HFF-Myc (cell line): Measurements from ENCODE around the gene RNLS.

Experiments used
- DNase-seq: peaks from one replicate; pipeline ENCODE4 v3.0.0-alpha.2; 2011; ENCODE audit warnings: low read depth; ENCODE audit errors: extremely low read depth
- H3K4me3 ChIP-seq: replicated peaks from 2 replicates; pipeline ENCODE4 v1.5.1; 2011; ENCODE audit warnings: low read depth, mild to moderate bottlenecking, control low read depth, low read length
- CTCF ChIP-seq: IDR thresholded peaks from 2 replicates; pipeline ENCODE4 v1.5.1; 2012; ENCODE audit warnings: mild to moderate bottlenecking, low read depth, low read length, control low read depth; ENCODE audit errors: missing control alignments

Gene RNLS

DNA sequence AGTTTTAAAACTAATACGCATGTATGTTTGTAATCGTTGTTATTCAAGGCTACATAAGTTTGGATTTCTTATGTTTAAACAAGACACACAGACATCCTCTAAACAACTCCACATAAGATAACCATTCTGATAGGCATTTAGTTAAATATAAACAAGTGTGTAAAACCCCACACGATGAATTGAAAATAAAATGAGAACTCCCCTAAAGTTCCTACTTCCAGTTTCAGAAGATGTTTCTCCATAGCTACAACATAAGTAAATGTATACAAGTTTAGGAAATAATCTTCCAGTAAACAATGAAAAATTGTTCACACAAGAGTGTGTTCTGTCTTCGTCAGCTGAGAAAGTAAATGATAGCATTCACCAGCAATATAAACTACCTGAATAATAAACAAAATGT, 246.8 kb downstream of the RNLS start:
- TF ChIP-seq CTCF: no peak
- H3K4me3 ChIP-seq: no peak overlapping the region
- DNase-seq: no peak

DNA sequence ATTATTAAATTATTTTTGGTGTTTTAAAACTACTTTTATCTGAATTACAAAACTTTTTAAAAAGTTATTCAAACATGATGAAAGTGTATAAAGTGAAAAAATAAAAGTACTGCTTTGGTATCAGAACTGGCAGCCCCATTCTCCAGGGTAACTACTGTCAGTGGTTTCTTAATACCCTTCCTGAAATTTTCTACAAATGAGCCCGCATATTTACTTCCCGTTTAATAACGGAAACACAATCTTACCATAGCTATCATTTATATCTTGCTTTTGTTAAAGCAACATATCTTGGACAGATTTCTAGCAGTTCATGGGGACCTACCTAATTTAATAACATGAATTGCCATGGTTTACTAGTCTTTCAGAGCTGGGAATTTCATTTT, 249.9 kb downstream of the RNLS start:
- TF ChIP-seq CTCF: no peak
- DNase-seq: no peak
- H3K4me3 ChIP-seq: no peak overlapping the region

DNA sequence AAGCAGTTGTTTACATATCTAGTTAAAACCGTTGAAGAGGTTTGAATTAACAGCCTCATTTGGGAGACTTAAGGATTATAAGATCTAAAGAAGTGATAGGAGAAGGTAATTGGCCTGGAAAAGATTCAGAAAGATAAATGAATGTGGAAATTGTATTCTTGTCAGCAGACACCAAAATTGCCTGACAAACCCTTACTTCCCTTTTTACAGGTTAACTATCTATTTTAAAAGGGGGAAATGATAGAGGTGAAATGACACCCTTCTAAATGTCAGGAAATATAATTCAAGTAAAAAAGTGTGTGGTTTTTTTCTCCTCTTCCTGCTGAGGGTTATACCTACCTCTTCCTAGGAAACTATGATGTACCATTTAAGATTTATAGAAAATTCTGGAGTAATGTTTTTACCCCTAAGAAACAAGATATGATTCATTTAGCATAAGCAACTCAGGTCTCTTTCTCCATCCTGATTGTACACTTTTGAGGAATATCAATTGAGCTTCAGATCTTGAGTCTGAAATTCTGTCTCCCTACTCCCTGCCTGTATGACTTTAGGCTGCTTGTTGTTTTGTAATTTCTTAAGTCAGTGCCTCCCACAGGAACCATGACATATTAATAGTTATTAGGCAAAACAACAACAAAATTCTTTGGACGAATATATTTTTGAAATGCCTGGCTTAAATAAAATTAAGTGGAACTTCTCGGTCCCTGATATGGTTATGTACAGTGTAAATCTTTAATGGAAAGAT, 250.4 kb downstream of the RNLS start:
- no peak for DNase-seq
- H3K4me3 ChIP-seq: no peak overlapping the region
- TF ChIP-seq CTCF: no peak

- TF ChIP-seq CTCF: no peak
- DNase-seq: no peak
- H3K4me3 ChIP-seq: no peak overlapping the region
These were observed 252.9 kb downstream of the RNLS start for GRCh38 chr10:88330174-88330573.

GRCh38 chr10:88322324-88323063, 260.6 kb downstream of the RNLS start:
- no peak for TF ChIP-seq CTCF
- no peak overlapping the region for H3K4me3 ChIP-seq
- DNase-seq: no peak

DNA sequence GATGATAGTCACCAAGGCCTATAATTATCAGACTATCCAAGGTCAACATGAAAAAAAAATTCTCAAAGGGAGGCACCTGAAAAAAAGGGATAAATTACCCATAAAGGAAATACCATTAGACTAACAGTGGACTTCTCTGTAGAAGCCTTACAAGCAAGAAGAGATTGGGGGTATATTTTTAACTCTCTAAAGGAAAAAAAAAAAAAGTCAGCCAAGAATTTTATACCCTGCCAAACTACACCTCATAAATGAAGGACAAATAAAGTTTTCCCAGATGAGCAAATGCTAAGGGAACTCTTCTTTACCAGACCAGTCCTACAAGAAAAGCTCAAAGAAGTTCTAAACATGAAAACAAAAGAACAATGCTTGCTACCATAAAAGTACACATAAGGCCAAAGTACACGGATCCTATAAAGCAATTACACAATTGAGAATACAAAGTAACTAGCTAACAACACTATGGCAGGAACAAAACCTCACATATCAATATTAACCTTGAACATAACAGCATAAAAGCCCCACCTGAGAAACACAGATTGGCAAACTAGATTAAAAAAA, 263.1 kb downstream of the RNLS start:
- no peak for DNase-seq
- H3K4me3 ChIP-seq: no peak overlapping the region
- no peak for TF ChIP-seq CTCF
